H1 (cell line): ENCODE results near the gene DGCR8. TPM values are rescaled to one million over a fixed set of nuclear protein-coding genes. Genes with fewer than 3 reads are reported as not detected.

ENCODE experiments used
- CTCF ChIA-PET: fragments of 300-600 bp; sonication (Branson Sonifier 250); formaldehyde crosslinking; loops from one replicate; lab custom pipeline; 2021; ENCODE audit not compliant: partially characterized antibody; lab: Charles Lee
- POLR2A ChIA-PET: fragments of 300-600 bp; sonication (Branson Sonifier 250); formaldehyde crosslinking; loops from one replicate; lab custom pipeline; 2021; ENCODE audit warnings: inconsistent platforms; ENCODE audit not compliant: partially characterized antibody; lab: Charles Lee
- DNase-seq, 2 experiments: peaks; one replicate each; pipeline versions ENCODE4 v3.0.0 to v3.0.0-alpha.2; 2010 to 2022; ENCODE audit warnings: low spot score in 2 of 2, low read depth in 1 of 2, mixed read lengths in 1 of 2
- FAIRE-seq: peaks from 2 replicates; lab custom pipeline; 2011; peaks lifted over from hg19 to GRCh38; lab: Jason Lieb, UNC
- H2AFZ ChIP-seq: 2 replicates; pipeline ENCODE4 v1.8.1; 2012; ENCODE audit warnings: low read length, inconsistent platforms
- H2AK5ac ChIP-seq: 2 replicates; pipeline ENCODE4 v1.6.1; 2013; ENCODE audit warnings: low read depth, low read length
- H2BK120ac ChIP-seq: replicated peaks from 2 replicates; pipeline ENCODE3; 2013; ENCODE audit warnings: low read depth, low read length, inconsistent platforms
- H2BK12ac ChIP-seq: 2 replicates; pipeline ENCODE4 v1.6.1; 2013; ENCODE audit warnings: low read depth, low read length
- H2BK15ac ChIP-seq: 2 replicates; pipeline ENCODE4 v1.6.1; 2013; ENCODE audit warnings: low read length
- H2BK20ac ChIP-seq: 2 replicates; pipeline ENCODE4 v1.6.1; 2013; ENCODE audit warnings: low read length
- H2BK5ac ChIP-seq: 2 replicates; pipeline ENCODE4 v1.6.1; 2013; ENCODE audit warnings: low read depth, low read length
- H3K14ac ChIP-seq: 2 replicates; pipeline ENCODE4 v1.6.1; 2013; ENCODE audit warnings: inconsistent platforms; ENCODE audit not compliant: insufficient read length
- H3K18ac ChIP-seq: 2 replicates; pipeline ENCODE4 v1.6.1; 2013; ENCODE audit warnings: low read length; ENCODE audit errors: extremely low read depth
- H3K23ac ChIP-seq: 2 replicates; pipeline ENCODE4 v1.6.1; 2013; ENCODE audit warnings: inconsistent platforms; ENCODE audit not compliant: insufficient read length
- H3K23me2 ChIP-seq: 2 replicates; pipeline ENCODE4 v1.6.1; 2013; ENCODE audit warnings: low read depth, low read length
- H3K27ac ChIP-seq: 2 replicates; pipeline ENCODE4 v1.6.1; 2011; ENCODE audit warnings: low read depth, low read length, inconsistent platforms
- H3K27me3 ChIP-seq, 4 experiments: replicated peaks in 1 of 4; 1 replicate in 1 of 4; 2 replicates in 3 of 4; pipeline versions ENCODE4 v1.6.1 to v1.8.1; 2011 to 2013; ENCODE audit warnings: low read length in 3 of 4, mild to moderate bottlenecking in 3 of 4, inconsistent platforms in 2 of 4, mixed read lengths in 2 of 4, moderate library complexity in 1 of 4; ENCODE audit not compliant: control insufficient read depth in 3 of 4, insufficient read depth in 3 of 4; ENCODE audit errors: extremely low read depth in 1 of 4
- H3K36me3 ChIP-seq, 4 experiments: 2 replicates each; pipeline versions ENCODE4 v1.6.1 to v1.8.1; 2011 to 2013; ENCODE audit warnings: mild to moderate bottlenecking in 4 of 4, low read length in 3 of 4, moderate library complexity in 2 of 4, control low read depth in 1 of 4, inconsistent platforms in 1 of 4; ENCODE audit not compliant: insufficient read depth in 4 of 4, control insufficient read depth in 2 of 4
- H3K4ac ChIP-seq: replicated peaks from 2 replicates; pipeline ENCODE3; 2013; ENCODE audit warnings: low read length, low read depth, mixed read lengths, inconsistent platforms; ENCODE audit not compliant: insufficient read length
- H3K4me1 ChIP-seq, 4 experiments: replicated peaks in 1 of 4; 1 replicate in 1 of 4; 2 replicates in 3 of 4; pipeline versions ENCODE4 v1.6.1 to v1.8.1; 2011 to 2013; ENCODE audit warnings: low read length in 3 of 4, inconsistent platforms in 2 of 4, mixed read lengths in 1 of 4; ENCODE audit not compliant: insufficient read depth in 4 of 4, control insufficient read depth in 3 of 4
- H3K4me2 ChIP-seq, 2 experiments: 2 replicates each; pipeline versions ENCODE4 v1.6.1 to v1.8.1; 2011 to 2013; ENCODE audit warnings: low read depth in 2 of 2, low read length in 2 of 2, control low read depth in 1 of 2, inconsistent platforms in 1 of 2, mild to moderate bottlenecking in 1 of 2; ENCODE audit not compliant: insufficient read depth in 1 of 2
- H3K4me3 ChIP-seq, 4 experiments: fragments of 200-600, 300-600 bp in 1 of 4; sonication (generic), shearing (Covaris generic), sonication (Bioruptor Twin) in 1 of 4; 2 replicates each; pipeline versions ENCODE4 v1.5.1 to v1.8.1; 2011 to 2016; ENCODE audit warnings: low read length in 4 of 4, low read depth in 3 of 4, control low read depth in 2 of 4, inconsistent platforms in 2 of 4, mild to moderate bottlenecking in 2 of 4, mixed read lengths in 1 of 4, moderate library complexity in 1 of 4; ENCODE audit not compliant: insufficient read depth in 2 of 4; ENCODE audit errors: extremely low read depth in 1 of 4
- H3K56ac ChIP-seq: replicated peaks from 2 replicates; pipeline ENCODE3; 2013; ENCODE audit warnings: low read depth, mild to moderate bottlenecking, mixed read lengths, low read length, inconsistent platforms; ENCODE audit not compliant: insufficient read length
- H3K79me1 ChIP-seq: 2 replicates; pipeline ENCODE4 v1.6.1; 2013; ENCODE audit warnings: low read depth, low read length, control low read depth
- H3K79me2 ChIP-seq, 2 experiments: 2 replicates each; pipeline versions ENCODE4 v1.6.1 to v1.8.1; 2012 to 2013; ENCODE audit warnings: low read length in 2 of 2, mild to moderate bottlenecking in 2 of 2, inconsistent platforms in 1 of 2; ENCODE audit not compliant: insufficient read depth in 2 of 2, control insufficient read depth in 1 of 2
- H3K9ac ChIP-seq, 4 experiments: replicated peaks in 1 of 4; 1 replicate in 1 of 4; 2 replicates in 3 of 4; pipeline versions ENCODE4 v1.6.1 to v1.8.1; 2011 to 2013; ENCODE audit warnings: low read depth in 3 of 4, low read length in 3 of 4, control low read depth in 2 of 4, mild to moderate bottlenecking in 2 of 4, moderate library complexity in 2 of 4, inconsistent platforms in 1 of 4; ENCODE audit errors: extremely low read depth in 1 of 4
- H3K9me3 ChIP-seq, 2 experiments: 2 replicates each; pipeline versions ENCODE4 v1.6.1 to v1.8.1; 2012 to 2013; ENCODE audit warnings: mild to moderate bottlenecking in 2 of 2, moderate library complexity in 2 of 2, control low read depth in 1 of 2, inconsistent platforms in 1 of 2, low read depth in 1 of 2, low read length in 1 of 2, mixed read lengths in 1 of 2; ENCODE audit not compliant: insufficient read depth in 2 of 2
- H4K20me1 ChIP-seq, 2 experiments: replicated peaks in 1 of 2; 2 replicates each; pipeline versions ENCODE3 to v1.8.1; 2011 to 2013; ENCODE audit warnings: inconsistent platforms in 2 of 2, low read length in 2 of 2, mild to moderate bottlenecking in 1 of 2; ENCODE audit not compliant: insufficient read depth in 2 of 2, control insufficient read depth in 1 of 2
- H4K5ac ChIP-seq: 2 replicates; pipeline ENCODE4 v1.6.1; 2013; ENCODE audit warnings: low read length, low read depth, mixed read lengths, inconsistent platforms; ENCODE audit not compliant: insufficient read length
- H4K8ac ChIP-seq: 2 replicates; pipeline ENCODE4 v1.8.0; 2013; ENCODE audit warnings: mild to moderate bottlenecking, moderate library complexity, low read length, inconsistent platforms; ENCODE audit not compliant: insufficient read depth; ENCODE audit errors: extremely low read depth
- H4K91ac ChIP-seq: replicated peaks from 2 replicates; pipeline ENCODE3; 2013; ENCODE audit warnings: low read length, mixed read lengths, inconsistent platforms; ENCODE audit not compliant: insufficient read length
- PHF8 ChIP-seq: fragments of 200-600 bp; sonication (generic); conservative IDR thresholded peaks from 2 replicates; pipeline ENCODE4 v1.7.1; 2012; ENCODE audit warnings: low read depth, mild to moderate bottlenecking, inconsistent platforms, low read length, moderate library complexity
- RFX5 ChIP-seq: IDR thresholded peaks from 2 replicates; pipeline ENCODE4 v1.6.1; 2011; ENCODE audit warnings: low read depth, low read length, improper control_type of control experiment, borderline replicate concordance
- SIN3A ChIP-seq, 2 experiments: IDR thresholded peaks in 1 of 2; conservative IDR thresholded peaks in 1 of 2; 2 replicates each; pipeline ENCODE4 v1.6.1; 2011 to 2012; ENCODE audit warnings: low read length in 2 of 2, improper control_type of control experiment in 1 of 2, low read depth in 1 of 2, mild to moderate bottlenecking in 1 of 2
- YY1 ChIP-seq: IDR thresholded peaks from 2 replicates; pipeline ENCODE4 v1.6.1; 2011; ENCODE audit warnings: low read depth, mild to moderate bottlenecking, low read length
- WGBS, 2 experiments: shearing (Covaris generic) in 1 of 2; methylation state at CpG; one replicate each; pipeline versions ENCODE4 v1.1.6 to v1.1.7; 2013 to 2015; ENCODE audit warnings: low lambda C conversion rate in 2 of 2, mixed read lengths in 2 of 2, inconsistent platforms in 1 of 2, low coverage in 1 of 2, missing lambda C conversion rate in 1 of 2; ENCODE audit not compliant: insufficient replicate concordance in 2 of 2, insufficient coverage in 1 of 2, insufficient read length in 1 of 2; ENCODE audit errors: extremely low coverage in 1 of 2, missing lambda C conversion rate in 1 of 2; 5-methylcytosine and 5-hydroxymethylcytosine counted together
- polyA plus RNA-seq, 7 experiments: library from polyadenylated mRNA; depleted of rRNA in 3 of 7; stranded (reverse) in 5 of 7; unstranded in 2 of 7; fragments of >200 nt in 5 of 7; fragments of 200-250 nt in 2 of 7; gene quantifications; 1 replicate in 5 of 7; 2 replicates in 1 of 7; 4 replicates in 1 of 7; pipeline versions ENCODE4 v1.2.1 to v1.2.3, GENCODE V29; 2011 to 2013; ENCODE audit warnings: missing spikeins in 2 of 7, mixed read lengths in 2 of 7
- total RNA-seq: library from RNA; stranded (reverse); fragmentation: NEBNext Ultra II Directional; extraction: Animal tissue kit (Norgen Biotek cat#: 25700); gene quantifications from 2 replicates; pipeline ENCODE4 v1.2.1, GENCODE V29; 2021

DGCR8 gene
- total and polyA plus RNA-seq, 2 of the 8 experiments (the other 6 are each of a cell fraction or from before 2014, with no cell fraction given) = 23.7 to 43.7 TPM

GRCh38 chr22:20080445-20080775 lies 369 bp downstream of the DGCR8 start:
- Histone ChIP-seq H3K9ac (peak overlapping the region; percentile 67 to 98 (median 96)), H3K4me3 (peak overlapping the region; percentile 81 to 99 (median 92)), H3K9me3 (no peaks in the 10 kb centered on the region), H3K4me2 (peak overlapping the region; percentile 87 to 99), H2BK15ac (no peak overlapping the region), H4K8ac (peak overlapping the region; percentile 94; the same call in 1 of the 2 replicates), H3K36me3 (peaks cover 0 to 2% (median 0%) of the 10 kb centered on the region in 4 experiments; a peak in 1 of 8 replicates), H3K4ac (peak overlapping the region; percentile 46), H3K79me2 (peaks cover 27 to 51% of the 10 kb centered on the region in 2 experiments), H4K5ac (peak overlapping the region; percentile 66), H4K20me1 (peaks cover 16 to 31% of the 10 kb centered on the region in 2 experiments), H3K27ac (peak overlapping the region; percentile 79), H3K18ac (peak overlapping the region; percentile 78; the same call in 1 of the 2 replicates), H3K23ac (no peak overlapping the region), H2BK5ac (peak overlapping the region; percentile 89), H3K56ac (peak overlapping the region; percentile 24), H4K91ac (peak overlapping the region; percentile 22), H3K79me1 (peaks cover 22% of the 10 kb centered on the region), H2AFZ (no peak overlapping the region), H2BK20ac (no peak overlapping the region), H2BK12ac (no peak overlapping the region), H2BK120ac (no peak overlapping the region), H3K23me2 (peaks cover 9% of the 10 kb centered on the region), H3K4me1 (peaks cover 3 to 19% (median 11%) of the 10 kb centered on the region in 4 experiments), H2AK5ac (peak overlapping the region; percentile 98), H3K14ac (no peak overlapping the region), H3K27me3 (no peaks in the 10 kb centered on the region)
- ChIA-PET POLR2A (interaction anchor here (1.0 to 29.4 kb wide), 9 partner anchors 17 to 106 kb away, joined by 3 to 598 read pairs (median 6); partner anchors contain the start of genes RANBP1 and TRMT2A), CTCF (interaction anchor here (0.9 kb wide), 1 partner anchor 65 kb away, joined by 3 read pairs; no protein-coding TSS in a partner anchor)
- peak in 1 of 2 experiments; percentile 56; a peak in 1 of 4 replicates for TF ChIP-seq SIN3A (conservative IDR thresholded peaks at IDR 0.05 in 1 of 2, IDR thresholded peaks at IDR 0.05 in 1 of 2; ENCODE audit: low read depth in 1 of 2, low read length in 2 of 2)
- TF ChIP-seq YY1 = peak; percentile 78
- TF ChIP-seq RFX5 = no peak
- TF ChIP-seq PHF8 = peak; percentile 61
- FAIRE-seq = no peak
- 2% methylated on average over 21 of the region's 34 CpGs; no CpG with 5 or more reads in 1 of the 2 experiments for WGBS, 2 experiments
- peak in 1 of 2 experiments; percentile 73 for DNase-seq
